Epithelial cell of esophagus (primary cell): ENCODE measurements around the gene B3GALT4.
A peak's percentile ranks its signal among the peaks of the same experiment; 100 is the strongest.

Source experiments
- DNase-seq: peaks from one replicate; pipeline ENCODE4 v3.0.0; 2010; ENCODE audit warnings: low read depth
- H3K4me3 ChIP-seq: 2 replicates; pipeline ENCODE4 v1.5.1; 2011; ENCODE audit warnings: mild to moderate bottlenecking, low read length, control low read depth
- TF ChIP-seq, protein P1 (sequence below): IDR thresholded peaks from 2 replicates; pipeline ENCODE4 v1.5.1; 2011; ENCODE audit warnings: low read depth, mild to moderate bottlenecking, low read length, control low read depth, inconsistent platforms; ENCODE audit not compliant: insufficient read depth; ENCODE audit errors: missing control alignments

B3GALT4 gene

DNA sequence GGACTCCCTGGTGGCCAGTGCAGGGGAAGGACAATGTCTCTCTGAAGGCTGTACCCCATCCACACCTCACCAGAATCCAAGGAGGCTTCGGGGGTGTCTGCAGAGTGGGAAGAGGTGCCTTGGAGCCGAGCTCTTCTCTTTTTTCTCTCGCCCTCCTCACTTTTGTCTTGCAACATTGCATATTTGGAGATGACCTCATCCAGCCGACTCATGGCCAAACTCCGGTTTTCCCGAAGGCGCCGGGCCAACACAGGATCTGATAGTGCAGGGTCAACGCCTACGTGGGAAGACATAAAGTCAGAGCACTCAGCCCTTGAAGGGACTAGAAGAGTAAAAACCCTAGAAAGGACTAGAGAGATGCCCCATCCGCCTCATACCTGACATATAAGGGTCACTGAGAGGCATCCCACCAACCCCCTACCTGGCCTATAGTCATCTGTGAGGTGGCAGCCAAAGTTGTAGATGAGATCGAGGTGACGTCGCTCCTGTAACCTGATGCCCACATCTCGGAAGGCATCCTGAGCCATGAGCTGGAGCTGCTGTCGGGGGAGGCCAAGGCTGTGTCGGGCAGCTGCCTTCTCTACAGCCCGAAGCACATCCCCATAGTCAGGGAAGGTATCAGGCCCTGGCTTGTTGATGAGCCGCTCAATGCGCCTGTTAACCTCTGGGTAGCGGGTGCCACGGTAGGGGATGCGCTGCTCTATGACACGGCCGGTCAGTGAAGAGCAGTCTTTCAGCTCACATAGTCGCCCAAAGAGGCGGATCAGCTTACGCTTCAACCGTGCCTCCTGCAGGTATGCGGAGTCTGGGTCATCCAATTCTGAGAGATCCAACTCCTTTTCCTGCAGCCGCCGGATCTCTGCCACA, 43.6 kb downstream of the B3GALT4 start:
- no peak overlapping the region for H3K4me3 ChIP-seq

DNA sequence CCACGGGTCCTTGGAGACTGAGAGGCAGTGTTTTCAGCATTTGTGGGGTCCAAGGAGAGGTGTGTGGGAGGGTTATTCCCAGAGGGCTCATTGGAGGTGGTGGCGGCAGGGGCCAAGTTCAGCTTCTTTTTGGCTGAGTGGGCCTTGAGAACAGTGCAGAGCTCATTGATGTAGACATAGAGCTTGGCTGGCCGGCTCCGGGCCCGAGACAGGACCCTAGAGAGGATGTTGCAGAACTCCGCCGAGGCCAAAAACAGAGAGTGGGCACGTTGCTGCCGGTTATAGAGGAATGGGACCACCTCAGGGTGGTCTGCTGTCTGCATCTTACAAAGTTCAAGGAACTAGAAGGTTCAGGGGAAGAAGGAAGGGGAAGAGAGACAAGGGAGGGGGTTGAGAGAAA, 44.3 kb downstream of the B3GALT4 start:
- H3K4me3 ChIP-seq = no peak overlapping the region
- DNase-seq = no peak
- TF ChIP-seq, protein P1, sequence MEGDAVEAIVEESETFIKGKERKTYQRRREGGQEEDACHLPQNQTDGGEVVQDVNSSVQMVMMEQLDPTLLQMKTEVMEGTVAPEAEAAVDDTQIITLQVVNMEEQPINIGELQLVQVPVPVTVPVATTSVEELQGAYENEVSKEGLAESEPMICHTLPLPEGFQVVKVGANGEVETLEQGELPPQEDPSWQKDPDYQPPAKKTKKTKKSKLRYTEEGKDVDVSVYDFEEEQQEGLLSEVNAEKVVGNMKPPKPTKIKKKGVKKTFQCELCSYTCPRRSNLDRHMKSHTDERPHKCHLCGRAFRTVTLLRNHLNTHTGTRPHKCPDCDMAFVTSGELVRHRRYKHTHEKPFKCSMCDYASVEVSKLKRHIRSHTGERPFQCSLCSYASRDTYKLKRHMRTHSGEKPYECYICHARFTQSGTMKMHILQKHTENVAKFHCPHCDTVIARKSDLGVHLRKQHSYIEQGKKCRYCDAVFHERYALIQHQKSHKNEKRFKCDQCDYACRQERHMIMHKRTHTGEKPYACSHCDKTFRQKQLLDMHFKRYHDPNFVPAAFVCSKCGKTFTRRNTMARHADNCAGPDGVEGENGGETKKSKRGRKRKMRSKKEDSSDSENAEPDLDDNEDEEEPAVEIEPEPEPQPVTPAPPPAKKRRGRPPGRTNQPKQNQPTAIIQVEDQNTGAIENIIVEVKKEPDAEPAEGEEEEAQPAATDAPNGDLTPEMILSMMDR = no peak

More for the DNA sequence above, 43.6 kb downstream of the B3GALT4 start:
- TF ChIP-seq, protein P1 = no peak
- peak; percentile 92 for DNase-seq

DNA sequence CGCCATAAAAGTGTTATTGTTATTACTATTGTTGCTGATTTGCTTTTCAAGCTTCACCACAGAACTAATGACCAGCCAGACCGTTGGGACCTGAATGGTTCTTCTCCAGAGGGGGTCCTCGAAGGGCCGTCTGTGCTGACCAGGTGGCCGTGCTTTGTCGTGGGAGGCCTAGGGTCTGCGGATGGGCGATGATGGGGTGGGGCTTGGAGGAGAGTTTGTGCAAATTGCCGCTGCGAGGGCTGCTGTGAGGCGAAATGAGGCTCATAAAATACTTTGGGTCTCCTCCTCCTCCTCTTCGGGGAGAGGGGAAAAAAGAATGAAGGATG, 46.7 kb downstream of the B3GALT4 start:
- no peak for DNase-seq
- H3K4me3 ChIP-seq = peak overlapping the region; percentile 91
- TF ChIP-seq, protein P1 = no peak

DNA sequence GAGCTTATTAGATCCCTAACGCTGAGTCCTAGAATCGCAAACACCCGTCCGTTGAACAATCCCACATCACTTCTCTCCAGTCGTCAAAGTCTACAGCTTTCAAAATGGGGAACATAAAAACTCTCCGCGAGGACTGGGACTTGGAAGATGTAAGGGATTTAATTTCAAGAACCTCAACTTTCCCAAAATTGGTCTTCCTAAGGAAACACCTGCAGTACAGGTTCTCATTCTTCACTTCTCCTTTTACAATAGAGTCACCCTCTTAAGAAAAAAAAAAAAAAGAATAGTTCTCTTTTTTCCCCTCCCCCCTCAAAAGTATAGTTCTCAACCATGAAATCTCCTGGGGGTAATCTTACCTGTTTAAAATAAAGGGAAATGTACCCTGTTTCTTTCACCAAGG, 47.2 kb downstream of the B3GALT4 start:
- DNase-seq = no peak
- TF ChIP-seq, protein P1 = no peak
- peak overlapping the region; percentile 91 for H3K4me3 ChIP-seq
